Stimulated activated CD4-positive, alpha-beta T cell treated with anti-CD3 and anti-CD28 coated beads, TNF-alpha, amount 100 ng/mL, for 48 hours (primary cell): ENCODE results near the gene TAGLN2.
"Not testable (repeated sequence)": the region's sequence is repeated elsewhere in the genome, so short reads cannot be mapped to it uniquely, and the experiment has no call there.

Source experiments
- DNase-seq, 3 donors: peaks; one replicate each; pipeline ENCODE4 v3.0.0-alpha.2; 2020; ENCODE audit warnings: low read depth in 3 of 3

The TAGLN2 gene

DNA sequence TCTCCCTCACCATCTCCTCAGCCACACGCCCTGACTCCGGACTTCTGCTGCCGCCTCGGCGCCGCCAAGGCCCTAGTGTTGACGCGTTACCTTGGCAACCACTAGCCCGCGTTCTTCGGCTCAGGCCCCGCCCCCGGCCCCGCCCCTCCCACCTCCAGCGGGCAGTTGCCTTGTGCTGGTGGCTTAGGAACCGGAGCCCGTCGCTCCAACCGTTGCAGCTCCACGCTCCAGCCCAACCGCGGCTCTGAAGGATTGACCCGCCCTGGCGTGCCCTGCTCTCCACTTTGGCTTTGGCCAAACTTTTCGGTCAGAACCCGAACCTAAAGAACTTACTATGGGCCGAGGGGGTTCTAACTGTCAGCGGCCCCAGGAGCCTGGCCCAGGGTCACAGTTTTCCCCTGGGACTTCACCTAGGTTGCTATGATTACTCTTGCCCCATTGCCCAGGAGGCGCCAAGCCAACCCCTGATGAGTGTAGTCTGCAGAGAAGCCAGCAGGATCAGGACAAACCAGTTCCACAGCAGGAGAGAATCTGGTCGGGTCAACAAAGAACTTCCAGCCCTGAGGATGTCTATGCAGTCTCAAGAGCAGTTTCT is 25.1 kb downstream of the TAGLN2 start, which contains the start of gene CFAP45:
Gene CFAP45, minus strand, starts transcription at position 80 of the 595 bp plus-strand sequence. Its CDS starts 67 bp downstream, at position 13.
- no peak for DNase-seq

DNA sequence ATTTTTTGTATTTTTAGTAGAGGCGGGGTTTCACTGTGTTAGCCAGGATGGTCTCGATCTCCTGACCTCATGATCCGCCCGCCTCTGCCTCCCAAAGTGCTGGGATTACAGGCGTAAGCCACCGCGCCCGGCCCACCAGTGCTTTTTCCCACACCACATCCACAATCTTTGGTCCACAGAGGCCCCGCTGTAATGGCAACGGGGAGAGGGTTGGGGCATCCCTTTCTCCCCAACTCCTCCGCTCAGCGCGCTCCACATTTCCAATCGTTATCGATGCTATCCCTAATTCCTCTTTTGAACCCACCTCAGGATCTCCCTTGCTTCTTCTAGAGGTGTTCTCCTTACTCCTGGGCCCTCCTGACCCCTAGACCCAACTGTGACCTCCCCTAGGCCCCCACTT is 25.7 kb downstream of the TAGLN2 start:
- not testable (repeated sequence) for DNase-seq

DNA sequence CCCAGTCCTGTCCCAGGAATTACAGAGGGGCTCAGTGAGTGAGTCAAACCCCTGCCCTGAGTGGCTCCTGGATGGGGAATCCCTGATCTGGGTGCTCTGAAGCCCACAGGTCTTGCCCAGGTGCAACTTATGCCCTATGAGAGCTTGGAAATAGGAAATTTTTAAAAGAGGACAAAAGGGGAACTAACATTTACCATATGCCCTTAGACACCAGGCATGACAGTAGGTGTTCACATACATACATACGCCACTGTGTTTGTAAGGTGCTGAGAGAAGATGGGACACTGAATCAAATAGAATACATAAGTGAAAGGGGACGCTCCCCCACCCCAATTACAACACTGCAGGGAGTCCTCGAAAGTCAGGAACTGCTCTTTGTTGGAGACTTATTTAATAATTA is 26.8 kb downstream of the TAGLN2 start:
- no peak for DNase-seq

DNA sequence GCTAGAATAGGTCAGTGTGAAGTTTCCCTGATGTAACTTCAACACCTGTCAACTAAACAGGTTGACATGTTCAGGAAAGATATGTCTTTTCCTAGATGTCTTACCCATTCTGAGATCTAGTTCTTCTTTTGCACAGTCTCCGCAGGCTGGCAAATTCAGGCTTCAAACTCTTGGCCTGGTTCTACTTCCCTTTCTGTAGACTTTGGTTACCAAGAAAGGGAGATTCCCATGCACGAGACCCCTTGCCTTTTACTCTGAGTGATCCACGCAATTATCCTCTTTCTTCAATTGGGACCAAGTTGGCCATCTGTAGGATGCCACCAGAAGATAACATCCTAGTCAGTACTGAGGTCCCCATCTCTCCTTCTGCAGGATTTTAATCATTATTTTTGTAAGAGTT is 27.3 kb downstream of the TAGLN2 start:
- DNase-seq: no peak

DNA sequence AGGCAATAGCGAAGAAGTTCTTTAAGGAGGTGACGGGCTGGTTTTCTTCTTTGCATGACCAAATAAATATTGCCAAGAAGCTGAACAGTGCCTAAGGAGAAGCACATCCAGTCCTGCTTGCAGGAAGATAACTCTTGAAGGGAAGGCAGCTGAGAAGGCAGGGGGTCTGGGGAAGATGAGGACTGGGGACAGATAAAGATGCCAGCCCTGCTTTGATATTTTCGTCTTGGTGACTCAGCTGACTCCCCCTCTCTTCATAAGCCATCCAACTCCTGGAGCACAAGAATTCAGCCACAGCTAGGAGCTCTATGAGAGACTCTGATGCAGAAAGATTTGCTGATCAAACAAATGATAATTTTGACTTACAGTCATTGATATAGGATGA is 28.8 kb downstream of the TAGLN2 start:
- DNase-seq: no peak

DNA sequence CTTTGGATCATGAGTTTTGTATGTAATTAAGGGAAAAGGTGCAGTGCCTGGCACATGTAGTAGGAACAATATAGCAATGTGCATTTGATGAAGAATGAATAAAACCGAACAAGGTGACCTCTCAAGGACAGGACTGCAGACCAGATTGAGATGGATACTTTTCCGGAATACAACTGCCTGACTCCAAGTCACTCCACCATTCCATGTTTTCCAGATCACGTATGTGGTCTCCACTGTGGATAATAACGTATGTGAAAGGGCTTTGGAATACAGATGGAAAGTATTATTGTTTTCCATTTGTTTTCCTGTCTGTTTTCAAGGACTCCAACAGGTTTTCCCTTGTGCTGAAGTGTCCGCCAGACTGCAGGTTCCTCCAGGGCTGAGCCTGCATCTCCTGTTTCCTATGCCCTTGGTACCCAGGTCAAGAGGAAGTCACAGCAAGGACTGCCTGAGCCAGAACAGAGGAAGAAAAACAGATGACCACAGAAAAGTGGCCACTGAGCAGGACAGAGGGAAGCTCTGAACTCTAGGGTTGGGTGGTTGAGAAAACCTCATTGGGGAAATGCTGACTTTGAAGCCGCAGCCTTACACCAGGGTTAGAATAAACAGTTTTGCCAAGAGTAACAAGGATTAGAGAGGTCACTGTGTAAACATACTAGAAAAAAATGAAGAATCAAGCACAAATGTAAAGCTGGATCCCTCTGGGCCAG is 29.3 kb downstream of the TAGLN2 start:
- DNase-seq: no peak

DNA sequence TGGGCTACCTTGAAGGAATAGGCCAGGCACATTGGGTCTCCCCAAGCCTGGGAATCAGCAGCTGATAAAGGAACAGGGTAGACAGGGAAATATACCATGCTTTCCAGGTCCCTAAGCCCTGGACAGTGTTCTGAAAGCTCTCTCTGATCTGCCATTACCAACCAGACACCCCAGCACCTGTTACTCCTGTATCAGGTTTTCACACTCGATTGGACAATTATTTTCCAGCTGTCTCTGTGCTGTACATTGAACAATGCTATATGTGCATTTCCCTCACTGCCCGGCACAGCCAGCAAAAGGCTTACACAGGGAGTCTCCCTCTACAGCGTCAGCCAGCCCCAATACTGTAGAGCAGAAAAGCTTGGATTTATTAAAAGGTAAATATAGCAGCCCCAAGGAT is 30.0 kb downstream of the TAGLN2 start:
- DNase-seq: no peak

DNA sequence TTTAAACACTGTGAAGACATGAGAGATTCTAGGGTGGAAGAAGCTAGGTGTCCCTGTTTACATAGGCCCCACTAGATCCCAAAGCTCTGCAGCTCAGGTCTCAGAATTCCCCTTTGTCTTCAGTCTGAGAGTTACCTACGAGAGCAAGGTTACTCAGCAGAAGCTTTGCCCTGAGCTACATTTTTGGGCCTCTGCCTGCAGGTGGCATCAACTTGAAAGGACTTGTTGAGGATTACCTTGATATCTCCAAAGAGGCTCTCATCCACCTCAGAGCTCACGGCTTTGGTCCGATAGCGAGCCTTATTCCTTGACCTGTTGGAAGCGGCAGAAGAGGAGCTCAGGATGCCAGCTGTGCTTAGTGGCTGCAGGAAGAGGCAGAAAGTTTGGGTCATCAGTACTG is 32.4 kb downstream of the TAGLN2 start:
- DNase-seq: no peak

DNA sequence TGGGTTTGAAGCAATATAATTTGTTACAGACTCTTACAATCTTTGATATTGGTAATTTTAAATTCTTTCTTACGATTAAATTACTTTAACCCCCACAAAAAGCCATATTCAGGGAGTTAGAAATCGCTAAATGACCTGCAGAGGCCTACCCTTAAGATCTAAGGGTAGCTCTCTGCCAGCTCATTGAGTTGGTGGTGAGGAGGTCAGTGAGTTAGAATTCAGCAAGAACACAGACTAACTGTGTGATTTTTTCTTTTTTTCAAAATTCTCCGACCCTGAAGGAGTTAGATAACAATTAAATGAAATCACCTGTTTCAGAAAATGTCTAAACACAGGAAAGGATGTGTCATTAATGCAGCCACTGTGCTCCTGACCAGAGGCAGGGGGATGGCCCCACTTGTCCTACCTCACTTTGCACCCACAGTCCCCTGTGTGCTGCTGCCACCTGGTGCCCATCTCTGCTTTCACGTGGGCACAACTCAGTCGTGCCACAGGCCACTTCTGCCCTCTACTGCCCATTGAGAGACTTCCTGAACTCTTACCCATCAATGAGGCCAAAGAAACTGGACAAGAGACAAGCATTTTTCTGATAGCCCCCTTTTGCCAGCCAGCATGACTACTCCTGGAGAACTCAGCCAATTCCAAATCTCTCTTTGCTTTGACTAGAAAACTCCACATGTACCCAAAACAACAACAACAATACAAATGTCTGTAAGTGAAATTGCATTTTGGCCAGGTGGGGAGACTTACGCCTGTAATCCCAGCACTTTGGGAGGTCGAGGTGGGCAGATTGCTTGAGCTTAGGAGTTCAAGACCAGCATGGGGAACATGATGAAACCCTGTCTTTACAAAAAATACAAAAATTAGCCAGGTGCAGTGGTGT is 33.8 kb downstream of the TAGLN2 start:
- DNase-seq: peak; percentile 54 to 67 (median 60)

DNA sequence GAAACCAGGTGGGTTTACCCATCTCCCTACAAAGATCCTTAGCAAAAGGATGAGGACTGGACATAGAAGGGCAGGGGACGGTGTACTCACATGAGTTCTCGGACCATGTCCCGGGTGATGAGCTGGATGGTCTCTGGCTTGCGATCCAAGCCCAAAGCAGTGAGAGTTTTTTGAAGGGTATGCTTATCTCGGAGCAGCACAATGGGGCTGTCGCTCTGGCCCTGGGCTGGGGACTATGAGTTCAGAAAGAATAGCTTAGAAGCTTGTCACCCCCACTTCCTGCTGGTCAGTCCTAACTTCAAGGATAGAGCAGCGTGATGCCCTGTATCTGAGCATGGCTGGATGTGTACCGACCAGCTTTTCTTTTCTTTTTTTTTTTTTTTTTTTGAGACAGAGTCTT is 34.9 kb downstream of the TAGLN2 start:
- no peak for DNase-seq

DNA sequence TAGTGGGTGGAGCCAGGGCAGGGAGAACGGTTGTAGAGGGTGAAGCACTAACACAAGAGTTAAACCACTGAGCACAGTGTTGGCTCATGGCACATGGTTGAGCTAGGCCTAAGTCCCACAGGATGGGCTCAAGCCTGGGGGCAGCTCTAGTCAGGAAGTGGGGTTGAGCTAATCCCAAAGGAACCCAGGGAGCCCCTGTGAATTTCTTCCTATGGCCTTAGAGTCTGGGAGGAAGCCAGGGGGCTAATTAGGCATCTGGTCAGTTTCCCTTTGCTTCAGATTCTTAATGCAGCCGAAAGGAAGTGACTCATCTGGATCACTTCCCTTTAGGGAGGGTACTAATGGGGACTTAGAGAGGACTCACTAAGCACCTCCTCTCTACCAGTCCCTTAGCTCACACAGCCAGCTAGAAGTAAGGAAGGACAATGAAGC is 35.5 kb downstream of the TAGLN2 start:
- DNase-seq: no peak

DNA sequence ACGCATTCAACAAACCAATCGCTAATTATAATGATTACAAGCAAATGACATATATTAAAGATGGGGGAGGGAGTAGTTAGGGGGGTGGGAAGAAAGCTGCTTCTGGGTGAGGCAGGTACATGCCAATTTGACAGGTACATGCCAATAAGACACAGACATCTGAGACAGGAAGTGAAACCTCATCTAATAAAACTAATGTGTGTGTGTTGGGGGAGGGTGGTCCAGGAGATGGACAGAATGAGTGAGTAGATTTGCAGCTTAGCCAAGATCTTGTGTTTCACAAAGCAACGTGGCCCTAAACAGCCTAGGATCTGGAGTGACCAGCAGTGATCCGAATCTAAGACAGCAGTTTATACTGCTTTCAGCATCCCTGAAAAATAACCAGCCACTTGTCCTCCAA is 36.1 kb downstream of the TAGLN2 start:
- no peak for DNase-seq

DNA sequence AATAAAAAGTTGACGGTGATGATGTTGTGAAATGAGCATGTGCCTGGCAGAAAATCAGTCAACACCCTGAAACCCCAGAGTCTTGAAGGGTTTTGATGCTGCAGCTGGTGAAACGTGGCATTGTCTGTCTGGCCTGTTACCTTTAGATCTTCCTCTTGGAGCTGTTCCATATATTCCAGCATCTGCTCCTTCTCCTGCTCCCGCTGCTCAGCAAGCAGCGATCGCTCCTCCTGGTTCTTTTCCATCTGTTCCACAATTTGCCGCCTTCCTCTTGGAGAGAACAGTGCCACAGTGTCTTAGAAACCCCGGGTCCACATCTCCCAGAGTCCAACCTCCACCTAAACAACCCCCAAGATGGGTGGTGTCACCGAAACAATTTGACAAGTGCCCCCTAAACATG is 41.0 kb downstream of the TAGLN2 start:
- DNase-seq: no peak

DNA sequence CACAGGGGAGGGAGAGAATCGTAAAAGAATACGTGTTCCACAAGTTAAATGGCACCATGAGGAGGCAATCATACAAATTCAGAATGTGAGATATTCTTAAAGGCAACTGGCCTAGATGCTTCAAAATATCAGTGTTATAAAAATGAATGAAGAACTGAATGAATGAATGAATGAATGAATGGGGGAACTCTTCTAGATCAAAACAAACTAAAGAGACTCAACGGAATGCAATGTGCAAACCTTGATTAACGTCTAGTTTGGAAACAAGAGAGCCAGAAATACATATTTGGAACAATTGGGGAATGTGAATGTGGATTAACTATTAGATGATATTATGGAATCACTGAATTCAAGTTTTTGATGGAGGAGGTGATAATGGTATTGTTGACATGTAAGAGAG is 42.2 kb downstream of the TAGLN2 start:
- DNase-seq: no peak

DNA sequence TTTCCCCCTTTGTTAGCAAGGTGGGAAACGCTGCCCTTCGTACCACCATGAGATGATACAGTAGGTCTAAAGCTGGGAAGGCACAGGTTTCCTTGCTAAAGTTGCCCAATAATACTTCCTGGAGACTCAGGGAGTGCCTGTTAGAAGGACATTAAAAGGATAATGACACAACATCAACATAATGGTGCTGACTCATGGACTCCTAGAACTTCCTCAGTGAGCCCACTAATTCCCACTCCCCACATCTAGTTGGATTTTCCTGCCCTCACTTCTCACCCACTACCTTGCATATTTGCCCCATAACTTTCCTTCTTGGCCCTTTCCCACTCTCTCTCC is 42.8 kb downstream of the TAGLN2 start:
- no peak for DNase-seq

DNA sequence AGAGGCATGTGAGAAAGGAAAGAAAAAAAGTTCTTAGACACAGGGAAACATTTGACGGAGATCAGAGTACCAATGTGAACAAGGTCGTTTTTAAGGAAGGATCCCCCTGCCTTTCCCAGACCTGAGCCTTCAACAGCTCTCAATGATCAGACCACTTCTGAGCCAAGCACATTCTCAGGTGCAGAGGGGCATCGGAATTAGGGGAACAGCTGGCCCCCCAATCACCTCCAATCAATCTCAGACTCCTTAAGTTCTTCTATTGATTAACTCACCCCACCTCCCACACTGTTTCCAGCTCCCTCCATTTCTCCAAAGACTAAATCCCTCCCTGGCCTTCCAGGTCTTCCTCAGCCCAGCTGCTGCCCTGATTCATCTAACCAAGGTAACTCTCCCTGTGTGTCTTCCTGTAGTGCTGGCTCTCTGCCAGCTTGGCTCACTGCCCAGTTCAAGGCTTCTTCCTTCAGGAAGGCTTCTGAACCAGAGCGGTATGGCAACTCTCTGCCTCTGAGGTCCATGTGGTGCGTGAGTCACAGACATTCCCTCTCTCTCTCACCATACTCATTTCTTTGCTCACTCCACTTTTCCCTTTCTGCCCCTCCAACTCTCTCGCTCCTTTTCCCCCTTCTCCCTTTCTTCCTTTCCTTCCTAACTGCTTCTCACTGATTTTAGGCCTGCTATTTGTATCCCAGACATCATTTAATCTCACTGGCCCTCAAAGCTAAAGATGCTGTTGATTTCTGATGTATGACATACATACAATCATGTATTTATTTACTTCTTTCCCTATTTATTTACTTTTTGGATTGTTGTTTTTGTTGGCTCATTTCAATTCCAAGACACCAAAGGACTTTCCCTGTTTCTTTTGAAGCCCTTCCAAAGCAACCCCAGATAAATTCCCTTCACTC is 43.4 kb downstream of the TAGLN2 start:
- DNase-seq: no peak

DNA sequence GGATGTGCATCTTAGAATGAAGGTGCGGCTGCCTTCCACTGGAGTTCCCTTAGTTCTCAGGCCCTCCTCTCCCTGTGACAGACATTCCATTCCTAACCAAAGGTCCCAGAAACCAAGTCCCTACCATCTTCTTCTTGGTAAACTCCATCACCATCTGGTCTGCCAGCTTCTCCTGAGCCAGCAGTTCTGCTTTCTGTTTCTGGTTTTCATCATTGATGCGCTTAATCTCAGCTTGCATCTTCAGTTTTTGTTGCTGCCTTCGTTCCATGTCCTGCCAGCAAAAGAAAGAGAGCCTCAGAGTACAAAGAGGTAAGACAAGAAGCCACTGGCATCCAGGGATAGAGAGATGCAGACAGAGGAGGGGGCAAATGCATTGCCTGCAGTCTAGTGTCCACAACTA is 44.9 kb downstream of the TAGLN2 start:
- DNase-seq: no peak

DNA sequence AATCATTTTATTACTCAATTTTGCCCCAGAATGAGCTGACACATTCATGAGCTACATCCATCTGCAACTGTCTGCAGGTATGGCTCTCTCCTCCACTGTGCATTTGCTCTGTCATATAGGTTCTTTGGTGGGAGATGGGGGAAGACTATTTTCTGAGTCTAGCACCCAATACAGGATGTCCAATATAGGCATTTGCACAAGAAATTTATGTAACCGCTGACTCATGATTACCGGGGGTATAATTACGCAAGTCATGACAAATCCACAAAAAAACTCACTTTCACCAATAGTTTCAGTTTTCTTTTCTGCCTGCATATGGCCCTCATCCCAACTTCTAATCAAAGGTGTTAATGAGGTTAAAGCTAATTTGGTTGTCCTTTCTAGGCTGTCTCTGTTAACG is 45.3 kb downstream of the TAGLN2 start:
- DNase-seq: no peak

DNA sequence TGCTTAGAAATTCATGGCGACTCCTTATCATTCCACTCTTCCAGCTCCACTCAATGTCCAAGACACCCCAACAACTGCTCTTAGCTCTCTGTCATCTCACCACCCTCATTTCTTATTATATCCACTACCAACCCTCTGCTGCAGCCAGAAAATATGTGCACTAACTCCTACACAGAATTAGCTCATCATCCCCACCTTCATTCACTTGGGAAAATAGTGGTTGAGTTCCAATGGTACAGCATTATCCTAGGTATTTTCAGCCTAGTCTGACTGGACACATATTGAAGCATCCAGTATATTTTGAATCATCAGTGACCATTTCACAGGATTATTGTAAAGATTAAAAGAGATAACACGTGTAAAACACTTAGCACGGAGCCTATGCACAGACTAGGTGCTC is 46.2 kb downstream of the TAGLN2 start:
- DNase-seq: no peak

DNA sequence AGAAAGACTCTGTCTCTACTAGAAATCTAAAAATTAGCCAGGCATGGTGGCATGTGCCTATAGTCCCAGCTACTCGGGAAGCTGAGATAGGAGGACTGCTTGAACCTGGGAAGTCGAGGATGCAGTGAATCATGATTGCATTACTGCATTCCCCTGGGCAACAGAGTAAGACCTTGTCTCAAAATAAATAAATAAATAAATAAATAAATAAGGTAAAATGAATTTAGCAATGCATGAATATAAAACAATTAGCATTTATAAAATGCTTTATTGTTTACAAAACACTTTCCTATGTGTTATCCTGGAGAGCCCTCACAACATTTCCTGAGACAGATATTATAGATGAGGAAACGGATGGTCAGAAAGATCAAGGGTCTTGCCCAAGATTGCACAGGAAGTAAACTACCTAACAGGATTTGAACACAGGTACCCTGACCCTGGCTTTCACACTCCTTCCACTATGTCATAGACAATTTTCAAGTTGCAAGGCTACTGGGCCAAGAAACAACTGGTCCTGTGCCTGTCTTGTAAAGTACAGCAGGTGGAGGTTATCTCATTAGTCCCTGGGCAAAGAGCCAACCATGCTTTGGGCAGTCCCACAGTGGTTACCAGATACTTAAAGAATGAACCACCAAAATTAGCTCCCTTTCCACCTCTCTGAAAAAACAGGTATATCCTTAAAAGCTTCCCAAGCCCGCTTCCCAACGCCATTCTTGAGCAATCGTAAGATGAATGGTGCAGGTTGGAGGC is 47.4 kb downstream of the TAGLN2 start:
- DNase-seq: no peak

DNA sequence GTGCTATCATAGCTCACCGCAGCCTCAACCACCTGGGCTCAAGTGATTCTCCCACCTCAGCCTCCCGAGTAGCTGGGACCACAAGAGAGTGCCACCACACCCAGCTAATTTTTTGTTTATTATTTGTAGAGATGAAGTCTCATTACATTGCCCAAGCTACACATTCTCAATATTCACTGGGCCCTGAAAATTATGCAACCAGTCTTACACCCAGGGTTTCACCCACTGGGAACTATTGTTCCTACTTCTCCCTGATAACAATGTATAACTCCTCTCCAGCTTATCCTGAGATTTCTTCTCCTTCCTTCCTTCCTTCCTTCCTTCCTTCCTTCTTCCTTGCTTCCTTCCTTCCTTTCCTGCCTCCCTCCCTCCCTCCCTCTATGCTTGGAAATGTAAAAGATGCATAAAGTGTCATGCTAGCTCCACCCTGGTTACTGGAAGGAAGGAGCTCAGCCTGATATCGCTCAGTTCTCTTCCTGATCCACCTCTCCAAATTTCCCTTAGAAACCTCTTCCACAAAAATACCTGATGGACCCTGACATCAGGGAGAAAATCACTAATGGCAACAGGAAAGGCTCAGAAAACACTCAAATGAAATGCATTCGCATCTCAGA is 51.7 kb downstream of the TAGLN2 start:
- no peak for DNase-seq
